A549 (cell line): ENCODE data around the gene DTD1. TPM values are rescaled to one million over a fixed set of nuclear protein-coding genes. Genes with fewer than 3 reads are reported as not detected.

ENCODE experiments used
- ATAC-seq, 2 experiments: fragments of 200-7000 bp in 1 of 2; fragments of >200 bp in 1 of 2; cut with Nextera tagmentation in 1 of 2; cut with Tn5 transposase in 1 of 2; 3 replicates each; pipeline versions ENCODE4 v1.8.0 to v1.9.1; 2018 to 2020; ENCODE audit warnings: mild to moderate bottlenecking in 1 of 2, moderate library complexity in 1 of 2
- CTCF ChIA-PET: fragments of 300-600 bp; sonication (Branson Sonifier 250); formaldehyde crosslinking; extraction: SDS; loops from one replicate; lab custom pipeline; 2021; ENCODE audit warnings: antibody characterized with exemption, inconsistent platforms; lab: Yijun Ruan, JAX
- POLR2A ChIA-PET: fragments of 350-600 bp; formaldehyde crosslinking; extraction: SDS; loops from one replicate; lab custom pipeline; 2021; ENCODE audit warnings: antibody characterized with exemption, inconsistent platforms; lab: Yijun Ruan, JAX
- DNase-seq, 2 experiments: peaks; one replicate each; pipeline versions ENCODE4 v3.0.0 to v3.0.0-alpha.2; 2011 to 2016; ENCODE audit warnings: low read depth in 1 of 2, low spot score in 1 of 2
- FAIRE-seq: peaks from 2 replicates; lab custom pipeline; 2011; peaks lifted over from hg19 to GRCh38; lab: Jason Lieb, UNC
- H3K27ac ChIP-seq, 2 experiments: fragments of >200 bp; sonication (Bioruptor Twin); formaldehyde crosslinking; 3 replicates each; pipeline ENCODE4 v1.5.1; 2016 to 2017
- H3K4me1 ChIP-seq: fragments of >200 bp; sonication (Bioruptor Twin); formaldehyde crosslinking; 3 replicates; pipeline ENCODE4 v1.6.1; 2016
- H3K4me2 ChIP-seq: fragments of >200 bp; sonication (Bioruptor Twin); formaldehyde crosslinking; 3 replicates; pipeline ENCODE4 v1.6.1; 2016
- H3K4me3 ChIP-seq: fragments of >200 bp; sonication (Bioruptor Twin); formaldehyde crosslinking; 3 replicates; pipeline ENCODE4 v1.5.1; 2016
- H3K9me3 ChIP-seq: fragments of >200 bp; sonication (Bioruptor Twin); formaldehyde crosslinking; 3 replicates; pipeline ENCODE4 v1.6.1; 2016
- CBX8 ChIP-seq: fragments of 200-600 bp; sonication (generic); IDR thresholded peaks from 2 replicates; pipeline ENCODE4 v1.6.1; 2016
- CHD2 ChIP-seq: fragments of 150-350 bp; IDR thresholded peaks from 2 replicates; pipeline ENCODE4 v1.6.1; 2014; ENCODE audit warnings: low read length; ENCODE audit not compliant: partially characterized antibody
- CHD4 ChIP-seq: fragments of 200-600 bp; sonication (generic); IDR thresholded peaks from 2 replicates; pipeline ENCODE4 v1.6.1; 2016; ENCODE audit warnings: antibody characterized with exemption, mild to moderate bottlenecking, borderline replicate concordance
- E2F6 ChIP-seq: IDR thresholded peaks from 2 replicates; pipeline ENCODE4 v1.6.1; 2012; ENCODE audit warnings: low read depth, borderline replicate concordance
- FOSB ChIP-seq: fragments of 250-450 bp; sonication (Bioruptor Pico); IDR thresholded peaks from 2 replicates; pipeline ENCODE4 v1.5.0; 2020; ENCODE audit warnings: mild to moderate bottlenecking, moderate library complexity
- HEYL ChIP-seq: fragments of 250-450 bp; sonication (Bioruptor Pico); IDR thresholded peaks from 2 replicates; pipeline ENCODE4 v1.8.0; 2021; ENCODE audit warnings: mild to moderate bottlenecking, moderate library complexity
- JUNB ChIP-seq: fragments of >200 bp; sonication (Bioruptor Twin); formaldehyde crosslinking; IDR thresholded peaks from 2 replicates; pipeline ENCODE4 v1.6.1; 2016
- MAZ ChIP-seq: fragments of 150-350 bp; IDR thresholded peaks from 2 replicates; pipeline ENCODE4 v1.6.1; 2014; ENCODE audit warnings: antibody characterized with exemption, low read depth, low read length, borderline replicate concordance
- NR3C1 ChIP-seq: fragments of >200 bp; sonication (Bioruptor Twin); formaldehyde crosslinking; IDR thresholded peaks from 3 replicates; pipeline ENCODE4 v1.6.1; 2017
- POLR2AphosphoS2 ChIP-seq: conservative IDR thresholded peaks from 2 replicates; pipeline ENCODE4 v1.6.1; 2012; ENCODE audit warnings: low read length, improper control_type of control experiment, inconsistent platforms
- RAD21 ChIP-seq, 2 experiments: fragments of >200 bp in 1 of 2; sonication (Bioruptor Twin) in 1 of 2; formaldehyde crosslinking in 1 of 2; IDR thresholded peaks in 1 of 2; conservative IDR thresholded peaks in 1 of 2; 2 replicates in 1 of 2; 3 replicates in 1 of 2; pipeline ENCODE4 v1.6.1; 2012 to 2018; ENCODE audit warnings: inconsistent platforms in 1 of 2
- REST ChIP-seq: fragments of 200-600 bp; sonication (generic); IDR thresholded peaks from 2 replicates; pipeline ENCODE4 v1.6.1; 2016; ENCODE audit warnings: antibody characterized with exemption, mild to moderate bottlenecking, moderate library complexity
- RNF2 ChIP-seq: fragments of 200-600 bp; sonication (generic); IDR thresholded peaks from 2 replicates; pipeline ENCODE4 v1.6.1; 2016; ENCODE audit warnings: low read depth, mild to moderate bottlenecking, antibody characterized with exemption, moderate library complexity, borderline replicate concordance
- TFCP2L1 ChIP-seq: fragments of 250-450 bp; sonication (Bioruptor Pico); IDR thresholded peaks from 2 replicates; pipeline ENCODE4 v1.5.0; 2021; ENCODE audit warnings: mild to moderate bottlenecking
- TP53 ChIP-seq: fragments of 250-450 bp; sonication (Bioruptor Pico); IDR thresholded peaks from 2 replicates; pipeline ENCODE4 v1.5.0; 2021; ENCODE audit warnings: mild to moderate bottlenecking, moderate library complexity
- ZC3H11A ChIP-seq: fragments of 450-650 bp; IDR thresholded peaks from 2 replicates; pipeline ENCODE4 v1.6.1; 2014; ENCODE audit warnings: antibody characterized with exemption, mild to moderate bottlenecking
- WGBS: methylation state at CpG from one replicate; pipeline ENCODE4 v1.1.6; 2017; ENCODE audit errors: missing lambda C conversion rate; 5-methylcytosine and 5-hydroxymethylcytosine counted together
- polyA plus RNA-seq, 4 experiments: library from polyadenylated mRNA; depleted of rRNA in 3 of 4; stranded (reverse); fragments of >200 nt; fragmentation: RNase III in 1 of 4; extraction: RNeasy Plus Mini Kit Qiagen cat#74134 plus additional on column Dnase treatment in 1 of 4; gene quantifications; 2 replicates in 3 of 4; 3 replicates in 1 of 4; pipeline ENCODE4 v1.2.3, GENCODE V29; 2011 to 2017
- TF ChIP-seq, protein P1 (sequence below): IDR thresholded peaks from 2 replicates; pipeline ENCODE4 v1.6.1; 2012

Gene DTD1
- polyA plus RNA-seq, 2 of the 4 experiments (the other 2 are of a cell fraction): 72.8 to 99.3 TPM

DNA sequence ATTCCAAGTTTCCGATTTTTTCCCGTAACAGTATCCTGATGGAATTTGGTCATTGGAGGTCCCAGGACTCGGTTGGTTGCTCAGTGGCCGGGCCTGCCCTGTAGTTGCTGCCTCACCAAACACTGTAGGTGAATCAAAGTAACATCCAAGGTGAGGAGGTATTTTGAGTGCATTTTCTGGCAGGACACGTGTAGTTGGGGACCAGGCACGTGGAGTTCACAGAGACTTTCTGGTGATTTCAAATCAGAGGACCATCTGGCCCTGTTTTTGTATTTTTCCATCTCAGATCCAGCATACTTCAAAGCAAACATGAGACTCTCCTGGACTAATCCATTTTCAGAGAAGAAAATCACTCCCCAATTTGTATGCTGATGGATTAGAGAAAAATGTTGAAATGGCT, 9.9 kb upstream of the DTD1 start:
- WGBS: 73% methylated on average over 6 of the region's 6 CpGs
- no peak for DNase-seq
- CTCF ChIA-PET: interaction anchor here (1.3 kb wide), 1 partner anchor 11 kb away, joined by 5 read pairs; the partner anchor contains the start of gene SMIM26

GRCh38 chr20:18578581-18578980, 9.3 kb upstream of the DTD1 start:
- no peak for TF ChIP-seq MAZ
- TF ChIP-seq CHD2: no peak
- no peak for TF ChIP-seq TP53 (CRISPR knock-in tag)
- DNase-seq (no peak), ATAC-seq (no peak), FAIRE-seq (no peak)
- ChIA-PET POLR2A (no interaction called here), CTCF (interaction anchor here (1.3 kb wide), 1 partner anchor 12 kb away, joined by 5 read pairs; the partner anchor contains the start of gene SMIM26)
- H3K27ac ChIP-seq: no peak overlapping the region
- no peak overlapping the region for H3K4me2 ChIP-seq
- WGBS: 60% methylated on average over 6 of the region's 6 CpGs
- no peaks in the 10 kb centered on the region for H3K9me3 ChIP-seq
- H3K4me3 ChIP-seq: no peak overlapping the region
- no peaks in the 10 kb centered on the region for H3K4me1 ChIP-seq

More for the DNA sequence above, 9.9 kb upstream of the DTD1 start:
- ATAC-seq: no peak
- H3K27ac ChIP-seq: no peak overlapping the region
- H3K9me3 ChIP-seq: no peaks in the 10 kb centered on the region
- TF ChIP-seq RNF2 (no peak), CBX8 (no peak), E2F6 (no peak), FOSB (CRISPR knock-in tag) (no peak), TFCP2L1 (CRISPR knock-in tag) (no peak), RAD21 (conservative IDR thresholded peaks at IDR 0.05 in 1 of 2, IDR thresholded peaks at IDR 0.05 in 1 of 2) (no peak), POLR2AphosphoS2 (no peak), REST (no peak), TP53 (CRISPR knock-in tag) (no peak), HEYL (CRISPR knock-in tag) (no peak)
- TF ChIP-seq, protein P1, sequence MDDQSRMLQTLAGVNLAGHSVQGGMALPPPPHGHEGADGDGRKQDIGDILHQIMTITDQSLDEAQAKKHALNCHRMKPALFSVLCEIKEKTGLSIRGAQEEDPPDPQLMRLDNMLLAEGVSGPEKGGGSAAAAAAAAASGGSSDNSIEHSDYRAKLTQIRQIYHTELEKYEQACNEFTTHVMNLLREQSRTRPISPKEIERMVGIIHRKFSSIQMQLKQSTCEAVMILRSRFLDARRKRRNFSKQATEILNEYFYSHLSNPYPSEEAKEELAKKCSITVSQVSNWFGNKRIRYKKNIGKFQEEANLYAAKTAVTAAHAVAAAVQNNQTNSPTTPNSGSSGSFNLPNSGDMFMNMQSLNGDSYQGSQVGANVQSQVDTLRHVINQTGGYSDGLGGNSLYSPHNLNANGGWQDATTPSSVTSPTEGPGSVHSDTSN: no peak
- FAIRE-seq: no peak
- no peaks in the 10 kb centered on the region for H3K4me1 ChIP-seq
- H3K4me2 ChIP-seq: no peak overlapping the region
- POLR2A ChIA-PET: no interaction called here
- no peak overlapping the region for H3K4me3 ChIP-seq

DNA sequence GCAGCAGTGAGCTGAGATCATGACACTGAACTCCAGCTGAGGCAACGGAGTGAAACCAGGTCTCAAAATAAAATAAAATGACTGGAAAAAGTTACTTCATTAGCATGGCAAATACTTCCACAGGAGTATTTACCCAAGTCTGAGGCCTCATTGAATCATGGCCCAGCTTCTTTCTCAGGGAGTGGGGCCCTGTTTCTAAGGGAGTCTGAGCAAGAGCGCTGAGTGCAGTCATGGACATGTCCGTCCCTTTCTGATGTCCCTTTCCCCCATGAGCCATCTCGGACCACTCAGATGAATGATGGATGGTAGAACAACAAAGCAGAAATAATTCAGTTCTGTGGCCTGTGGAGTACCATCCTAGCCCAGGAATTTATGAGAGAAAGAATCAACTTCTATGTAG, 7.8 kb upstream of the DTD1 start:
- Histone ChIP-seq H3K9me3 (no peaks in the 10 kb centered on the region), H3K27ac (no peak overlapping the region), H3K4me1 (peaks cover 4% of the 10 kb centered on the region; the same call in 2 of the 3 replicates), H3K4me2 (no peak overlapping the region), H3K4me3 (no peak overlapping the region)
- TF ChIP-seq JUNB: no peak
- TF ChIP-seq RAD21 (conservative IDR thresholded peaks at IDR 0.05 in 1 of 2, IDR thresholded peaks at IDR 0.05 in 1 of 2): no peak
- no peak for TF ChIP-seq RNF2
- TF ChIP-seq NR3C1: no peak
- TF ChIP-seq CHD4: no peak
- no peak for TF ChIP-seq ZC3H11A
- FAIRE-seq (no peak), ATAC-seq (no peak), DNase-seq (no peak)
- 73% methylated on average over 4 of the region's 4 CpGs for WGBS
- CTCF ChIA-PET: interaction anchor here (0.6 kb wide), 1 partner anchor 25 kb away, joined by 4 read pairs; no protein-coding TSS in a partner anchor
- POLR2A ChIA-PET: interaction anchor here (1.4 kb wide), 1 partner anchor 9 kb away, joined by 5 read pairs; no protein-coding TSS in a partner anchor
